Mammary epithelial cell (primary cell): ENCODE results near the gene ST14.

Source experiments
- EZH2 ChIP-seq: IDR thresholded peaks from 2 replicates; pipeline ENCODE4 v1.6.1; 2012; ENCODE audit warnings: low read length, inconsistent platforms, borderline replicate concordance
- TF ChIP-seq, protein P1 (sequence below), 2 donors: IDR thresholded peaks in 1 of 2; conservative IDR thresholded peaks in 1 of 2; 2 replicates each; pipeline ENCODE4 v1.5.1; 2011 to 2012; ENCODE audit warnings: inconsistent platforms in 2 of 2, low read length in 2 of 2, mild to moderate bottlenecking in 2 of 2, control low read depth in 1 of 2, low read depth in 1 of 2; ENCODE audit not compliant: insufficient read depth in 1 of 2; ENCODE audit errors: extremely low read depth in 1 of 2

DNA sequence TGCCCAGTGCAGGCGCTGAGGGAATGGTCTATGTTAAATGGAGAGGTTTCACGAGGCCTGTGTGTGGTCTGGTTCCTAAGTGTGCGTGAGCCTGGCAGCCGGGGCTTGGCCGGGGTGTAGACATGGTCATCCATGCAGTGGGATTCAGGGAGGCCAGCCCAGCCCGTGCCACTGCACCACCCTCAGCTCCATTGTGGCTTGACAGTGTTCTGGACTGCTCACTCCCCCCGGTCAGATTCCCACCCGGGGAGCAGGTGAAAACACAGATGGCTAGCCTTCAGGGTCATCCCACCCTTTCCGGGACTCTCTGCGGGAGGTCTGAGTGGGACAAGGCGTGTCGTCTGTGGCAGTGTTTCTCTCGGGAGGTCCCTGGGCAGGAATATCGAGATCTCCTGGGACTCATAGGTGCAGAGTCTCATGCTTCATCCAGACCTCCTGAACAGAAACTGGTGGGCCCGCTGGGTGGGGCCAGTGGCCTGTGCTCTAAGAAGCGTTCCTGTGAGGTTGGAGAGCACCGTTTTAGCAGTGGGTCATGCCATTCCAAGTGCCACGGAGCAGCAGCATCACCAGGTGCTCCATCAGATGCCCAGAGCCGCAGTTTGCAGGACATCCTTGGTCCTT, 52.3 kb downstream of the ST14 start:
- TF ChIP-seq, protein P1, sequence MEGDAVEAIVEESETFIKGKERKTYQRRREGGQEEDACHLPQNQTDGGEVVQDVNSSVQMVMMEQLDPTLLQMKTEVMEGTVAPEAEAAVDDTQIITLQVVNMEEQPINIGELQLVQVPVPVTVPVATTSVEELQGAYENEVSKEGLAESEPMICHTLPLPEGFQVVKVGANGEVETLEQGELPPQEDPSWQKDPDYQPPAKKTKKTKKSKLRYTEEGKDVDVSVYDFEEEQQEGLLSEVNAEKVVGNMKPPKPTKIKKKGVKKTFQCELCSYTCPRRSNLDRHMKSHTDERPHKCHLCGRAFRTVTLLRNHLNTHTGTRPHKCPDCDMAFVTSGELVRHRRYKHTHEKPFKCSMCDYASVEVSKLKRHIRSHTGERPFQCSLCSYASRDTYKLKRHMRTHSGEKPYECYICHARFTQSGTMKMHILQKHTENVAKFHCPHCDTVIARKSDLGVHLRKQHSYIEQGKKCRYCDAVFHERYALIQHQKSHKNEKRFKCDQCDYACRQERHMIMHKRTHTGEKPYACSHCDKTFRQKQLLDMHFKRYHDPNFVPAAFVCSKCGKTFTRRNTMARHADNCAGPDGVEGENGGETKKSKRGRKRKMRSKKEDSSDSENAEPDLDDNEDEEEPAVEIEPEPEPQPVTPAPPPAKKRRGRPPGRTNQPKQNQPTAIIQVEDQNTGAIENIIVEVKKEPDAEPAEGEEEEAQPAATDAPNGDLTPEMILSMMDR (conservative IDR thresholded peaks at IDR 0.05 in 1 of 2, IDR thresholded peaks at IDR 0.05 in 1 of 2; ENCODE audit: extremely low read depth in 1 of 2, insufficient read depth in 1 of 2, low read depth in 1 of 2, low read length in 2 of 2): no peak
- TF ChIP-seq EZH2: no peak
